OCI-LY1 (cell line): ENCODE measurements around the gene LCE1E.

Experiments
- H2AFZ ChIP-seq: fragments of 200-600 bp; sonication (generic), shearing (Covaris generic); 2 replicates; pipeline ENCODE4 v1.6.0; 2014; ENCODE audit warnings: antibody characterized with exemption, mild to moderate bottlenecking, low read length
- H3F3A ChIP-seq: fragments of 200-600 bp; sonication (generic), shearing (Covaris generic); 2 replicates; pipeline ENCODE4 v1.6.0; 2014; ENCODE audit warnings: mild to moderate bottlenecking, antibody characterized with exemption, low read length, moderate library complexity; ENCODE audit not compliant: insufficient read depth
- H3K27ac ChIP-seq: fragments of 200-600 bp; sonication (generic); 2 replicates; pipeline ENCODE4 v1.5.1; 2014; ENCODE audit warnings: low read length, mixed run types, mild to moderate bottlenecking, low read depth; ENCODE audit not compliant: poor library complexity, severe bottlenecking
- H3K27me3 ChIP-seq: fragments of 200-600 bp; sonication (generic); 2 replicates; pipeline ENCODE4 v1.6.0; 2014; ENCODE audit warnings: antibody characterized with exemption, mild to moderate bottlenecking, low read length, moderate library complexity; ENCODE audit not compliant: insufficient read depth
- H3K36me3 ChIP-seq: fragments of 200-600 bp; sonication (generic); 2 replicates; pipeline ENCODE4 v1.6.1; 2014; ENCODE audit warnings: mild to moderate bottlenecking, antibody characterized with exemption, low read length, moderate library complexity, mixed read lengths; ENCODE audit not compliant: insufficient read depth
- H3K4me1 ChIP-seq: fragments of 200-600 bp; sonication (generic); 2 replicates; pipeline ENCODE4 v1.5.1; 2014; ENCODE audit warnings: mild to moderate bottlenecking, low read length, moderate library complexity; ENCODE audit not compliant: insufficient read depth, severe bottlenecking
- H3K4me2 ChIP-seq: fragments of 200-600 bp; sonication (generic), shearing (Covaris generic); 2 replicates; pipeline ENCODE4 v1.6.1; 2014; ENCODE audit warnings: low read length
- H3K4me3 ChIP-seq: fragments of 200-600 bp; sonication (generic); 2 replicates; pipeline ENCODE4 v1.5.1; 2014; ENCODE audit warnings: low read length, low read depth, mild to moderate bottlenecking, mixed read lengths; ENCODE audit not compliant: poor library complexity, severe bottlenecking
- H3K79me2 ChIP-seq: fragments of 200-600 bp; shearing (Covaris generic); 2 replicates; pipeline ENCODE4 v1.6.1; 2016; ENCODE audit warnings: mixed run types, low read length, mixed read lengths; ENCODE audit not compliant: insufficient read depth
- H3K9ac ChIP-seq: fragments of 200-600 bp; sonication (generic), shearing (Covaris generic); 2 replicates; pipeline ENCODE4 v1.6.1; 2014; ENCODE audit warnings: mild to moderate bottlenecking, low read length, mixed read lengths
- H3K9me2 ChIP-seq: fragments of 200-600 bp; sonication (generic), shearing (Covaris generic); 2 replicates; pipeline ENCODE4 v1.6.1; 2014; ENCODE audit warnings: low read depth, mild to moderate bottlenecking, low read length, mixed read lengths
- H3K9me3 ChIP-seq: fragments of 200-600 bp; shearing (Covaris generic); 2 replicates; pipeline ENCODE4 v1.6.1; 2014; ENCODE audit warnings: low read length, mixed read lengths
- H4K20me1 ChIP-seq: fragments of 200-600 bp; sonication (generic), shearing (Covaris generic); 2 replicates; pipeline ENCODE4 v1.6.0; 2016; ENCODE audit warnings: mild to moderate bottlenecking, low read length; ENCODE audit not compliant: insufficient read depth
- EZH2 ChIP-seq: fragments of 200-600 bp; sonication (generic), shearing (Covaris generic); IDR thresholded peaks from 2 replicates; pipeline ENCODE4 v1.8.0; 2017; ENCODE audit warnings: borderline replicate concordance, mixed run types, mild to moderate bottlenecking, antibody characterized with exemption, low read length, moderate library complexity, mixed read lengths
- TF ChIP-seq, protein P1 (sequence below): fragments of 200-600 bp; sonication (generic), shearing (Covaris generic); IDR thresholded peaks from 2 replicates; pipeline ENCODE4 v1.5.1; 2017; ENCODE audit warnings: mild to moderate bottlenecking, antibody characterized with exemption, low read length, moderate library complexity, mixed read lengths

Gene LCE1E

DNA sequence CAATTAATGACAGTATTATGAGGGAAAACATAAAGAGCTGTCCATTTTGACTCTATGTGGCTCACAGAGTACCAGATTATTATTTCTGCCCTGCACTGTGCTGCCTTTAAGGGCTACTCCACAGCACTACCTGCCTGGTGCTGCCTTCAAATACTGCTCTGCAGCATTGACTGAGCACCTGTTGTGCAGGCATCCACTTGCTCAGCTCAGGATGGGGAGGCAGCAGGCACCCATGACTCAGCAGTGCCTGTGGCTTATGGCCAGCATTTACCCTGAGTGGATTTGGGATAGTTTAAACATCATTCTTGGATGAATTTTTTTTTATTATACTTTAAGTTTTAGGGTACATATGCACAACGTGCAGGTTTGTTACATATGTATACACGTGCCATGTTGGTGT is 29.2 kb upstream of the LCE1E start:
- no peaks in the 10 kb centered on the region for H3K79me2 ChIP-seq
- no peaks in the 10 kb centered on the region for H3K36me3 ChIP-seq
- no peak overlapping the region for H3K4me2 ChIP-seq
- no peaks in the 10 kb centered on the region for H4K20me1 ChIP-seq
- H3K9me3 ChIP-seq: no peaks in the 10 kb centered on the region
- H3K27ac ChIP-seq: no peak overlapping the region
- no peak for TF ChIP-seq EZH2
- TF ChIP-seq, protein P1, sequence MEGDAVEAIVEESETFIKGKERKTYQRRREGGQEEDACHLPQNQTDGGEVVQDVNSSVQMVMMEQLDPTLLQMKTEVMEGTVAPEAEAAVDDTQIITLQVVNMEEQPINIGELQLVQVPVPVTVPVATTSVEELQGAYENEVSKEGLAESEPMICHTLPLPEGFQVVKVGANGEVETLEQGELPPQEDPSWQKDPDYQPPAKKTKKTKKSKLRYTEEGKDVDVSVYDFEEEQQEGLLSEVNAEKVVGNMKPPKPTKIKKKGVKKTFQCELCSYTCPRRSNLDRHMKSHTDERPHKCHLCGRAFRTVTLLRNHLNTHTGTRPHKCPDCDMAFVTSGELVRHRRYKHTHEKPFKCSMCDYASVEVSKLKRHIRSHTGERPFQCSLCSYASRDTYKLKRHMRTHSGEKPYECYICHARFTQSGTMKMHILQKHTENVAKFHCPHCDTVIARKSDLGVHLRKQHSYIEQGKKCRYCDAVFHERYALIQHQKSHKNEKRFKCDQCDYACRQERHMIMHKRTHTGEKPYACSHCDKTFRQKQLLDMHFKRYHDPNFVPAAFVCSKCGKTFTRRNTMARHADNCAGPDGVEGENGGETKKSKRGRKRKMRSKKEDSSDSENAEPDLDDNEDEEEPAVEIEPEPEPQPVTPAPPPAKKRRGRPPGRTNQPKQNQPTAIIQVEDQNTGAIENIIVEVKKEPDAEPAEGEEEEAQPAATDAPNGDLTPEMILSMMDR: no peak
- H3F3A ChIP-seq: no peaks in the 10 kb centered on the region
- no peak overlapping the region for H3K9ac ChIP-seq
- H3K4me3 ChIP-seq: no peak overlapping the region
- peaks cover 8% of the 10 kb centered on the region for H3K4me1 ChIP-seq
- H3K9me2 ChIP-seq: no peaks in the 10 kb centered on the region
- H3K27me3 ChIP-seq: no peaks in the 10 kb centered on the region
- no peak overlapping the region for H2AFZ ChIP-seq

DNA sequence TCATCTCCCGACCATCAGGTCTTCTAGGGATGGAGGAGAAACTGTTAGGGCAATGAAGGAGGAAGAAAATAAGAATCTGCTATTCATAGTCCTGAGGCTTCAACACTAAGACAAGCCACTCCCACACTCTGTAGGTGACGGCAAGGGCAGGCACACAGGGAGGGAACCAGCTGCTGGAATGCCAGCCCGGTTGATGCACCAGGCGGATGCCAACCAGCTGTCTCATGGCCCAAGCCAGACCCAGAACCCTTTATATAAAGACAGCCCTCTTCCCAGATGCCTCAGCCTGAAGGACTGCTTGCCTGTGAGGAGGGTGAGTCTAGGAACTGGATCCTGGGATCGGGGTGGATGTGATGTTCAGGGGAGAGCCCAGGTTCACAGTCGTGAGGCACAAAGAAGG is 28.3 kb upstream of the LCE1E start, which contains the start of gene KPRP:
Gene KPRP, plus strand, starts transcription at position 279 of the 400 bp plus-strand sequence. CDS start 1,564 bp downstream, outside the sequence.
- TF ChIP-seq EZH2: no peak
- TF ChIP-seq, protein P1: no peak
- Histone ChIP-seq H3K4me2 (no peak within 1 kb of the TSS), H2AFZ (no peak within 1 kb of the TSS), H3K4me1 (peaks cover 8% of the 10 kb centered on the region), H3K9ac (no peak within 1 kb of the TSS), H3K27me3 (no peaks in the 10 kb centered on the region), H3F3A (no peaks in the 10 kb centered on the region), H3K9me2 (no peaks in the 10 kb centered on the region), H3K4me3 (no peak within 1 kb of the TSS), H4K20me1 (no peaks in the 10 kb centered on the region), H3K79me2 (no peaks in the 10 kb centered on the region), H3K27ac (no peak within 1 kb of the TSS), H3K36me3 (no peaks in the 10 kb centered on the region), H3K9me3 (no peaks in the 10 kb centered on the region)

DNA sequence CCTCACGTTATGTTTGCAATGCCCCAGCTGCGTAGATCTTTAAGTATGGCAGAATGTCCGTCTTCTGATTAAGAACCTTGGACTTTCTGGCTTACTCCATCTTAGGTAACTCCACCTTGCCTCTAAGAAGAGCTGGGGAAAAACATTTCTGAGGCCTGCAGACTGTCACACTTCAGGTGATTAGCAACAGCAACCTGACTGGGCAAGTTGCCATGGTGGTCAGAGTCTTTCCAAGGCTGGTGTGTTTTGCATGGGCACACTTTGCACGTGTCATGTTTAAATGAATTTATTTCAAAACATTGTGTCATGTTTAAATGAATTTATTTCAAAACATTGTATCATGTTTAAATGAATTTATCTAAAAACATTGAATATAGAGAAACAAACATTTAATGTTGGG is 27.4 kb upstream of the LCE1E start:
- H3K4me3 ChIP-seq: no peak overlapping the region
- no peaks in the 10 kb centered on the region for H4K20me1 ChIP-seq
- no peak overlapping the region for H3K27ac ChIP-seq
- H3K9me3 ChIP-seq: no peaks in the 10 kb centered on the region
- no peak overlapping the region for H3K9ac ChIP-seq
- no peaks in the 10 kb centered on the region for H3K27me3 ChIP-seq
- no peak overlapping the region for H3K4me2 ChIP-seq
- H3K4me1 ChIP-seq: peaks cover 8% of the 10 kb centered on the region
- H3K79me2 ChIP-seq: no peaks in the 10 kb centered on the region
- H2AFZ ChIP-seq: no peak overlapping the region
- H3K36me3 ChIP-seq: no peaks in the 10 kb centered on the region
- H3K9me2 ChIP-seq: no peaks in the 10 kb centered on the region
- no peaks in the 10 kb centered on the region for H3F3A ChIP-seq
- no peak for TF ChIP-seq EZH2
- TF ChIP-seq, protein P1: no peak
